DMS79 treated with DMSO at 0.1 percent for 48 hours (cell line): Measurements from ENCODE around the gene C3orf20.
"Not testable (repeated sequence)": the region's sequence is repeated elsewhere in the genome, so short reads cannot be mapped to it uniquely, and the experiment has no call there.

Source experiments
- DNase-seq: peaks from one replicate; lab custom pipeline; 2025; lab: John Stamatoyannopoulos, UW

The C3orf20 gene

GRCh38 chr3:14798231-14798630, 123.3 kb downstream of the C3orf20 start:
- DNase-seq = no peak

GRCh38 chr3:14799146-14799545, 124.2 kb downstream of the C3orf20 start:
- no peak for DNase-seq

GRCh38 chr3:14801031-14801430, 126.1 kb downstream of the C3orf20 start:
- DNase-seq = no peak

GRCh38 chr3:14801668-14802380, 126.9 kb downstream of the C3orf20 start:
- DNase-seq = no peak

GRCh38 chr3:14802381-14802731, 127.4 kb downstream of the C3orf20 start:
- no peak for DNase-seq

GRCh38 chr3:14803101-14803980, 128.4 kb downstream of the C3orf20 start:
- DNase-seq = no peak

- DNase-seq = no peak
These were observed 129.3 kb downstream of the C3orf20 start for GRCh38 chr3:14803981-14804834.

GRCh38 chr3:14804835-14805780, 130.2 kb downstream of the C3orf20 start:
- DNase-seq = no peak

- no peak for DNase-seq
These were observed 131.1 kb downstream of the C3orf20 start for GRCh38 chr3:14805961-14806537.

GRCh38 chr3:14806641-14807263, 131.8 kb downstream of the C3orf20 start:
- no peak for DNase-seq

- DNase-seq = no peak
These were observed 133.1 kb downstream of the C3orf20 start for GRCh38 chr3:14808025-14808424.

GRCh38 chr3:14808502-14809266, 133.7 kb downstream of the C3orf20 start:
- no peak for DNase-seq

GRCh38 chr3:14809611-14810010, 134.7 kb downstream of the C3orf20 start:
- not testable (repeated sequence) for DNase-seq

GRCh38 chr3:14810070-14810791, 135.3 kb downstream of the C3orf20 start:
- no peak for DNase-seq

- DNase-seq = no peak
These were observed 136.1 kb downstream of the C3orf20 start for GRCh38 chr3:14810801-14811661.

GRCh38 chr3:14811684-14812083, 136.7 kb downstream of the C3orf20 start:
- no peak for DNase-seq

- DNase-seq = no peak
These were observed 137.4 kb downstream of the C3orf20 start for GRCh38 chr3:14812196-14812790.
